GM12892 (cell line): ENCODE measurements around the gene ZFPM1.

Experiments
- POLR2A ChIP-seq: IDR thresholded peaks from 2 replicates; pipeline ENCODE4 v1.6.1; 2011; ENCODE audit warnings: low read depth, low read length, control low read depth
- POLR2AphosphoS5 ChIP-seq: IDR thresholded peaks from 2 replicates; pipeline ENCODE4 v1.6.1; 2011; ENCODE audit warnings: low read depth, low read length, control low read depth
- TAF1 ChIP-seq: IDR thresholded peaks from 2 replicates; pipeline ENCODE4 v1.6.1; 2011; ENCODE audit warnings: low read depth, mild to moderate bottlenecking, control low read depth, low read length, borderline replicate concordance

- TF ChIP-seq POLR2A (no peak), POLR2AphosphoS5 (no peak), TAF1 (no peak)
These were observed 73.2 kb downstream of the ZFPM1 start for GRCh38 chr16:88526008-88526905.
